GM23248 (cell line): ENCODE measurements around the gene PRR19. TPM values are rescaled to one million over a fixed set of nuclear protein-coding genes. Genes with fewer than 3 reads are reported as not detected.

Experiments used
- DNase-seq: peaks from one replicate; pipeline ENCODE4 v3.0.0-alpha.2; 2015
- H2AFZ ChIP-seq: fragments of 200-600 bp; sonication (generic); 2 replicates; pipeline ENCODE4 v1.6.1; 2016; ENCODE audit warnings: antibody characterized with exemption
- H3F3A ChIP-seq: fragments of 200-600 bp; sonication (generic); 2 replicates; pipeline ENCODE4 v1.6.1; 2016; ENCODE audit warnings: mild to moderate bottlenecking, antibody characterized with exemption, mixed run types; ENCODE audit not compliant: insufficient read depth
- H3K27ac ChIP-seq: fragments of 200-600 bp; sonication (generic); 2 replicates; pipeline ENCODE4 v1.5.1; 2016; ENCODE audit warnings: mild to moderate bottlenecking
- H3K27me3 ChIP-seq: fragments of 200-600 bp; sonication (generic); replicated peaks from 2 replicates; pipeline ENCODE4 v1.6.1; 2016; ENCODE audit warnings: mild to moderate bottlenecking; ENCODE audit not compliant: insufficient read depth
- H3K36me3 ChIP-seq: fragments of 200-600 bp; sonication (generic); 2 replicates; pipeline ENCODE4 v1.6.1; 2016; ENCODE audit warnings: low read depth, mild to moderate bottlenecking
- H3K4me1 ChIP-seq: fragments of 200-600 bp; sonication (generic); 2 replicates; pipeline ENCODE4 v1.6.1; 2016; ENCODE audit warnings: mild to moderate bottlenecking; ENCODE audit not compliant: insufficient read depth
- H3K4me2 ChIP-seq: fragments of 200-600 bp; sonication (generic); one replicate; pipeline ENCODE4 v1.6.1; 2016; ENCODE audit warnings: mild to moderate bottlenecking; ENCODE audit not compliant: unreplicated experiment
- H3K4me3 ChIP-seq: fragments of 200-600 bp; sonication (generic); 2 replicates; pipeline ENCODE4 v1.5.1; 2016; ENCODE audit warnings: mild to moderate bottlenecking
- H3K79me2 ChIP-seq: fragments of 200-600 bp; sonication (generic); 2 replicates; pipeline ENCODE4 v1.6.1; 2016; ENCODE audit warnings: mild to moderate bottlenecking; ENCODE audit not compliant: insufficient read depth
- H3K9ac ChIP-seq: fragments of 200-600 bp; sonication (generic); 2 replicates; pipeline ENCODE4 v1.6.1; 2016; ENCODE audit warnings: mild to moderate bottlenecking
- H3K9me2 ChIP-seq: fragments of 200-600 bp; sonication (generic); 2 replicates; pipeline ENCODE4 v1.6.1; 2016; ENCODE audit warnings: mixed run types, mild to moderate bottlenecking, moderate library complexity; ENCODE audit not compliant: insufficient read depth
- H3K9me3 ChIP-seq: fragments of 200-600 bp; sonication (generic); one replicate; pipeline ENCODE4 v1.6.1; 2017; ENCODE audit warnings: low read depth
- H4K20me1 ChIP-seq: fragments of 200-600 bp; sonication (generic); 2 replicates; pipeline ENCODE4 v1.6.0; 2016; ENCODE audit not compliant: insufficient read depth
- EZH2 ChIP-seq: fragments of 200-600 bp; sonication (generic); IDR thresholded peaks from 2 replicates; pipeline ENCODE4 v1.6.1; 2018; ENCODE audit warnings: antibody characterized with exemption, mild to moderate bottlenecking; ENCODE audit not compliant: insufficient read depth, poor library complexity, severe bottlenecking
- EZH2phosphoT487 ChIP-seq: fragments of 200-600 bp; sonication (generic); IDR thresholded peaks from 2 replicates; pipeline ENCODE4 v1.6.1; 2018; ENCODE audit warnings: antibody characterized with exemption, moderate library complexity, mild to moderate bottlenecking, low read depth; ENCODE audit not compliant: insufficient read depth
- WGBS, 2 experiments: methylation state at CpG; one replicate each; pipeline ENCODE4 v1.1.6; 2015 to 2017; ENCODE audit warnings: low lambda C conversion rate in 2 of 2, low coverage in 1 of 2; ENCODE audit errors: missing lambda C conversion rate in 2 of 2; 5-methylcytosine and 5-hydroxymethylcytosine counted together
- in situ Hi-C: fragments of 300-500 bp; cut with MboI; formaldehyde crosslinking; loops from 2 replicates; pipeline ENCODE4 v1.15.0; 2020
- polyA plus RNA-seq: library from polyadenylated mRNA; unstranded; fragments of >200 nt; fragmentation: Nextera tagmentation; extraction: Ambion mirVana; gene quantifications from 2 replicates; pipeline ENCODE4 v1.2.1, GENCODE V29; 2016
- total RNA-seq: library from RNA; depleted of rRNA; stranded (reverse); fragments of >200 nt; shearing (Covaris generic); gene quantifications from 2 replicates; pipeline ENCODE4 v1.2.3, GENCODE V29; 2014

Gene PRR19
- total and polyA plus RNA-seq, 2 experiments from 2014 or later = 1.1 TPM

- Histone ChIP-seq H3K9ac (no peak overlapping the region), H3K36me3 (peaks cover 6% of the 10 kb centered on the region; the same call in 1 of the 2 replicates), H3K27ac (no peak overlapping the region), H3K27me3 (no peaks in the 10 kb centered on the region), H3F3A (no peaks in the 10 kb centered on the region), H3K9me3 (no peaks in the 10 kb centered on the region), H2AFZ (no peak overlapping the region), H3K9me2 (no peaks in the 10 kb centered on the region), H3K4me2 (no peak overlapping the region), H3K79me2 (peaks cover 36% of the 10 kb centered on the region), H3K4me3 (no peak overlapping the region), H4K20me1 (no peaks in the 10 kb centered on the region), H3K4me1 (peaks cover 11% of the 10 kb centered on the region)
- no peak for TF ChIP-seq EZH2
- no peak for TF ChIP-seq EZH2phosphoT487
- DNase-seq = no peak
- in situ Hi-C loops = no loop called here
- 92 to 93% methylated on average over 22 of the region's 22 CpGs for WGBS, 2 experiments
Observed at GRCh38 chr19:42288881-42289555, 12.9 kb upstream of the PRR19 start.

- Histone ChIP-seq H3K27me3 (no peaks in the 10 kb centered on the region), H3K27ac (no peak overlapping the region), H3K4me3 (no peak overlapping the region), H3F3A (no peaks in the 10 kb centered on the region), H3K4me2 (no peak overlapping the region), H3K9me3 (no peaks in the 10 kb centered on the region), H3K9me2 (no peaks in the 10 kb centered on the region), H3K4me1 (peaks cover 11% of the 10 kb centered on the region), H4K20me1 (no peaks in the 10 kb centered on the region), H3K36me3 (peaks cover 8% of the 10 kb centered on the region; the same call in 1 of the 2 replicates), H3K79me2 (peaks cover 34% of the 10 kb centered on the region), H3K9ac (no peak overlapping the region), H2AFZ (no peak overlapping the region)
- 89% methylated on average over 8 of the region's 8 CpGs for WGBS, 2 experiments
- TF ChIP-seq EZH2phosphoT487 (no peak), EZH2 (no peak)
- in situ Hi-C loops = no loop called here
- no peak for DNase-seq
Observed at GRCh38 chr19:42289556-42290041, 12.3 kb upstream of the PRR19 start.

GRCh38 chr19:42290136-42290522 is 11.8 kb upstream of the PRR19 start:
- 86 to 100% methylated on average over 2 to 13 of the region's 13 CpGs for WGBS, 2 experiments
- in situ Hi-C loops = no loop called here
- Histone ChIP-seq H3K36me3 (peaks cover 8% of the 10 kb centered on the region; the same call in 1 of the 2 replicates), H3K27ac (no peak overlapping the region), H3K4me1 (peaks cover 8% of the 10 kb centered on the region), H3K27me3 (no peaks in the 10 kb centered on the region), H3K9me3 (no peaks in the 10 kb centered on the region), H2AFZ (no peak overlapping the region), H3K9me2 (no peaks in the 10 kb centered on the region), H3F3A (no peaks in the 10 kb centered on the region), H3K9ac (no peak overlapping the region), H3K4me3 (no peak overlapping the region), H3K79me2 (peaks cover 29% of the 10 kb centered on the region), H4K20me1 (no peaks in the 10 kb centered on the region), H3K4me2 (no peak overlapping the region)
- DNase-seq = no peak
- TF ChIP-seq EZH2phosphoT487 (no peak), EZH2 (no peak)

GRCh38 chr19:42290523-42291434 is 11.2 kb upstream of the PRR19 start:
- H3K36me3 ChIP-seq = peaks cover 8% of the 10 kb centered on the region; the same call in 1 of the 2 replicates

More at GRCh38 chr19:42290523-42291434, 11.2 kb upstream of the PRR19 start:
- Histone ChIP-seq H3K4me3 (no peak overlapping the region), H3K79me2 (peaks cover 23% of the 10 kb centered on the region), H4K20me1 (no peaks in the 10 kb centered on the region), H3K27me3 (no peaks in the 10 kb centered on the region), H3K27ac (no peak overlapping the region), H3K9me3 (no peaks in the 10 kb centered on the region), H3K9me2 (no peaks in the 10 kb centered on the region), H2AFZ (no peak overlapping the region), H3K4me2 (no peak overlapping the region), H3K4me1 (peaks cover 2% of the 10 kb centered on the region), H3F3A (no peaks in the 10 kb centered on the region), H3K9ac (no peak overlapping the region)
- WGBS, 2 experiments = 95 to 96% methylated on average over 24 to 31 of the region's 31 CpGs
- no peak for TF ChIP-seq EZH2
- no peak for TF ChIP-seq EZH2phosphoT487
- DNase-seq = peak; percentile 35
- in situ Hi-C loops = no loop called here
